Measurements from ENCODE around the gene SLC26A8. TPM values are rescaled to one million over a fixed set of nuclear protein-coding genes. Genes with fewer than 3 reads are reported as not detected.

The SLC26A8 gene
- total RNA-seq, 2 donors from 2014 or later: 15.2 TPM; not detected in 1

- 90% methylated on average over 4 of the region's 4 CpGs for WGBS
- Histone ChIP-seq H3K36me3 (no peaks in the 10 kb centered on the region), H3K27ac (no peak overlapping the region), H3K4me3 (no peak overlapping the region), H3K27me3 (replicated peaks; ENCODE audit: insufficient read depth) (no peaks in the 10 kb centered on the region), H3K9me3 (no peaks in the 10 kb centered on the region), H3K4me1 (replicated peaks) (no peaks in the 10 kb centered on the region)
- TF ChIP-seq CTCF (IDR thresholded peaks at IDR 0.05) (no peak), POLR2A (IDR thresholded peaks at IDR 0.05) (no peak), POLR2AphosphoS5 (IDR thresholded peaks at IDR 0.05) (no peak)
- DNase-seq (ENCODE audit: low spot score): no peak
- intact Hi-C loops (cut with DNase I): no loop called here
Observed at GRCh38 chr6:35968821-35969220, 55.6 kb downstream of the SLC26A8 start.

GRCh38 chr6:35967076-35967774 is 57.2 kb downstream of the SLC26A8 start:
- DNase-seq (ENCODE audit: low spot score): no peak
- no peaks in the 10 kb centered on the region for H3K9me3 ChIP-seq
- 54% methylated on average over 4 of the region's 4 CpGs for WGBS
- H3K36me3 ChIP-seq: no peaks in the 10 kb centered on the region
- H3K4me3 ChIP-seq: no peak overlapping the region
- H3K27me3 ChIP-seq (replicated peaks; ENCODE audit: insufficient read depth): no peaks in the 10 kb centered on the region
- H3K27ac ChIP-seq: no peak overlapping the region
- intact Hi-C loops (cut with DNase I): no loop called here
- no peaks in the 10 kb centered on the region for H3K4me1 ChIP-seq (replicated peaks)
- TF ChIP-seq CTCF (IDR thresholded peaks at IDR 0.05): no peak
- TF ChIP-seq POLR2A (IDR thresholded peaks at IDR 0.05): no peak
- no peak for TF ChIP-seq POLR2AphosphoS5 (IDR thresholded peaks at IDR 0.05)

GRCh38 chr6:35962779-35963560 is 61.5 kb downstream of the SLC26A8 start:
- DNase-seq (ENCODE audit: low spot score): no peak
- 68% methylated on average over 14 of the region's 14 CpGs for WGBS
- Histone ChIP-seq H3K27me3 (replicated peaks; ENCODE audit: insufficient read depth) (no peaks in the 10 kb centered on the region), H3K9me3 (no peaks in the 10 kb centered on the region), H3K36me3 (no peaks in the 10 kb centered on the region), H3K4me3 (no peak overlapping the region), H3K4me1 (replicated peaks) (no peaks in the 10 kb centered on the region), H3K27ac (no peak overlapping the region)
- intact Hi-C loops (cut with DNase I): no loop called here
- TF ChIP-seq CTCF (IDR thresholded peaks at IDR 0.05) (no peak), POLR2AphosphoS5 (IDR thresholded peaks at IDR 0.05) (no peak), POLR2A (IDR thresholded peaks at IDR 0.05) (no peak)

GRCh38 chr6:35960187-35960586 is 64.3 kb downstream of the SLC26A8 start:
- H3K36me3 ChIP-seq: no peaks in the 10 kb centered on the region
- intact Hi-C loops (cut with DNase I): no loop called here
- H3K4me3 ChIP-seq: no peak overlapping the region
- 89% methylated on average over 2 of the region's 2 CpGs for WGBS
- no peak overlapping the region for H3K27ac ChIP-seq
- no peaks in the 10 kb centered on the region for H3K27me3 ChIP-seq (replicated peaks; ENCODE audit: insufficient read depth)
- TF ChIP-seq CTCF (IDR thresholded peaks at IDR 0.05) (no peak), POLR2AphosphoS5 (IDR thresholded peaks at IDR 0.05) (no peak), POLR2A (IDR thresholded peaks at IDR 0.05) (no peak)
- no peak for DNase-seq (ENCODE audit: low spot score)
- no peaks in the 10 kb centered on the region for H3K4me1 ChIP-seq (replicated peaks)
- H3K9me3 ChIP-seq: no peaks in the 10 kb centered on the region

Data from prostate gland (tissue), 2 donors.